Naive thymus-derived CD4-positive, alpha-beta T cell (primary cell): ENCODE data around the gene MRGPRD. TPM values are rescaled to one million over a fixed set of nuclear protein-coding genes. Genes with fewer than 3 reads are reported as not detected.

Source experiments
- ATAC-seq: fragments of 150-1000 bp; cut with Tn5 transposase; 2 replicates; pipeline ENCODE4 v1.10.0; 2021; ENCODE audit warnings: mild to moderate bottlenecking, moderate library complexity
- CTCF ChIA-PET: fragments of 350-600 bp; sonication (Branson Sonifier 250); formaldehyde crosslinking; loops from one replicate; lab custom pipeline; 2021; ENCODE audit warnings: antibody characterized with exemption; lab: Charles Lee
- POLR2A ChIA-PET: fragments of 350-600 bp; sonication (Branson Sonifier 250); formaldehyde crosslinking; loops from one replicate; lab custom pipeline; 2021; ENCODE audit warnings: antibody characterized with exemption, inconsistent platforms; lab: Charles Lee
- DNase-seq, 9 donors: peaks; one replicate each; pipeline versions ENCODE4 v3.0.0 to v3.0.0-alpha.2; 2020 to 2022; ENCODE audit warnings: mixed read lengths in 1 of 9
- H3K27ac ChIP-seq: one replicate; pipeline ENCODE4 v1.7.0; 2013; ENCODE audit warnings: mild to moderate bottlenecking, low read depth, low read length, moderate library complexity
- H3K27me3 ChIP-seq, 2 donors: one replicate each; pipeline ENCODE4 v1.7.0; 2013; ENCODE audit warnings: low read length in 2 of 2, mild to moderate bottlenecking in 2 of 2, moderate library complexity in 2 of 2; ENCODE audit not compliant: control insufficient read depth in 2 of 2, insufficient read depth in 2 of 2
- H3K36me3 ChIP-seq, 3 experiments: 1 replicate in 2 of 3; 2 replicates in 1 of 3; pipeline ENCODE4 v1.7.0; 2013; ENCODE audit warnings: low read length in 3 of 3, mild to moderate bottlenecking in 3 of 3, moderate library complexity in 1 of 3; ENCODE audit not compliant: insufficient read depth in 3 of 3, control insufficient read depth in 2 of 3
- H3K4me1 ChIP-seq, 2 donors: one replicate each; pipeline ENCODE4 v1.7.0; 2013; ENCODE audit warnings: low read length in 2 of 2, mild to moderate bottlenecking in 2 of 2, moderate library complexity in 1 of 2; ENCODE audit not compliant: control insufficient read depth in 2 of 2, insufficient read depth in 2 of 2
- H3K4me3 ChIP-seq: 2 replicates; pipeline ENCODE4 v1.7.0; 2013; ENCODE audit warnings: mild to moderate bottlenecking, low read length
- H3K9me3 ChIP-seq, 3 experiments: 1 replicate in 2 of 3; 2 replicates in 1 of 3; pipeline ENCODE4 v1.7.0; 2013; ENCODE audit warnings: low read length in 3 of 3; ENCODE audit not compliant: control insufficient read depth in 2 of 3
- H3K27ac Mint-ChIP-seq, 9 donors: one replicate each; pipeline ENCODE4 v1.8.0; 2020 to 2022; ENCODE audit warnings: mixed read lengths in 9 of 9, mild to moderate bottlenecking in 8 of 9, moderate library complexity in 5 of 9, inconsistent platforms in 2 of 9
- H3K27me3 Mint-ChIP-seq, 5 donors: one replicate each; pipeline ENCODE4 v1.8.0; 2021 to 2022; ENCODE audit warnings: mixed read lengths in 5 of 5, mild to moderate bottlenecking in 1 of 5
- H3K36me3 Mint-ChIP-seq, 5 donors: one replicate each; pipeline ENCODE4 v1.8.0; 2020 to 2022; ENCODE audit warnings: mixed read lengths in 5 of 5, mild to moderate bottlenecking in 3 of 5, inconsistent platforms in 1 of 5
- H3K4me1 Mint-ChIP-seq, 7 donors: one replicate each; pipeline ENCODE4 v1.8.0; 2020 to 2022; ENCODE audit warnings: mixed read lengths in 7 of 7, mild to moderate bottlenecking in 3 of 7, inconsistent platforms in 1 of 7
- H3K4me3 Mint-ChIP-seq, 10 donors: one replicate each; pipeline ENCODE4 v1.8.0; 2020 to 2022; ENCODE audit warnings: mild to moderate bottlenecking in 10 of 10, mixed read lengths in 10 of 10, moderate library complexity in 6 of 10, inconsistent platforms in 2 of 10
- H3K9me3 Mint-ChIP-seq, 11 donors: one replicate each; pipeline ENCODE4 v1.8.0; 2020 to 2022; ENCODE audit warnings: mixed read lengths in 11 of 11, mild to moderate bottlenecking in 4 of 11, inconsistent platforms in 1 of 11, moderate library complexity in 1 of 11
- intact Hi-C, 2 donors: fragments of 100-400 bp; cut with micrococcal nuclease; formaldehyde crosslinking; loops; one replicate each; pipeline ENCODE4 v1.15.1; 2023
- polyA plus RNA-seq, 2 donors: library from polyadenylated mRNA; unstranded; fragments of 300-500 nt; fragmentation: Illumina TruSeq; gene quantifications; one replicate each; pipeline ENCODE4 v1.2.3, GENCODE V29; 2021
- total RNA-seq, 6 experiments: library from RNA in 5 of 6; stranded (reverse) in 5 of 6; gene quantifications; 1 replicate in 5 of 6; 2 replicates in 1 of 6; pipeline ENCODE4 v1.2.3 and lab custom pipeline; 2021 to 2026

MRGPRD gene
- total and polyA plus RNA-seq, 7 experiments from 2014 or later: 0.25 TPM; not detected in 6

DNA sequence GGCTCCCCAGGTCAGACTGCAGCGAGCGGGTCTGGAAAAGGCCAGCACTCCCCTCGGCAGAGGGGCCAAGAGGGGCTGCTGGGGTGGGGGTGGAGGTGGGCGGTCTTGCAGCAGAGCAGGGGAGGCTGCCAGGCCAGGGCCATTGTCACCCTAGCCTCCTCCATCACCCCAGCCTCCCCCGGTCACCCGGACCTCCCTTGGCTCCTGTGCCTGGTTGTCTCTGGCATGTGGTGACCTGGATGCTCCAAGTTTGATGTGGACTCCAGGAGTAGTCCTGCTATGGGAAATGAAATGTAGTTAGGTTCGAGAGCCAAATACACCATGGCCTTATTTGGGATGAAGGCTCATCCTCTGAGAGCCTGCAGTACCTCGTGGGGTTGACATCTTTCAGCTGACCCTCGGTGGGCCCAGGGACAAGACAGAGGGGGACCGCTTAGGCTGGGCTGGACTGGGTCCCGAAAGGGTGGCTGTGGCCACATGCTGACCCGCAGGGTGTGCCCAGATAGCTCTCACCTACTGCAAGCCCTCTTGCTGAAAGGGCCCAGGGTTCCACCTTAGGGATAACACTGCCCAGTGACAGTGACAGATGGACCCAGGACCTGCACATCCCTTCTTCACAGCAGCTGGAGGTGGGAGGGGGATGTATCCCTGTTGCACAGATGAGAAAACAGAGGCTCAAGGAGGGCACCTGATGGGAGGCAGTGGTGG lies 24.1 kb downstream of the MRGPRD start:
- ATAC-seq: no peak
- no peak overlapping the region for H3K27ac Mint-ChIP-seq

DNA sequence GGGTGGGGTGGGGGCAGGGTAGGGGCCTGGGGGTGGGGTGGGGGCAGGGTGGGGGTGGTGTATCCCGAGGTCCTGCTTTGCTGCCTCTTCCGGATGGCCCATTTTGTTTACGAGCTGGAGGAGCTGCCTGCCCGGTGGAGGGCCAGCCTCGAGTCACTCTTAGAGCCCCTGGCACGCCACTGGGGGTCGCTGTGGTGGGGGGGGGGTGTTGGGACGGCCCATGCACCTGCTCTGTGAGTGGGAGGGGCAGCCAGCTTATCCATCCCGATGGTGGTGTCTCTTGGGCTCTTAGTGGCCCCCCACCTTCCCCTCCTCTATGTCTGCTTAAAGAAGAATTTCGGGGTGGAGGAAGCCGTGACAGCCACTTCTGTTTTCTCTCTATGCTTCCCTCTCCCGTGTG lies 24.6 kb downstream of the MRGPRD start:
- no peaks in the 10 kb centered on the region for H3K36me3 ChIP-seq
- H3K4me3 ChIP-seq: no peak overlapping the region
- H3K27ac Mint-ChIP-seq: no peak overlapping the region
- ATAC-seq (peak; percentile 51), DNase-seq (peak in 1 of 9 donors; percentile 8)
- H3K36me3 Mint-ChIP-seq: no peaks in the 10 kb centered on the region
- H3K27me3 Mint-ChIP-seq: no peaks in the 10 kb centered on the region
- H3K9me3 Mint-ChIP-seq: peaks cover 0 to 5% (median 0%) of the 10 kb centered on the region in 11 donors
- POLR2A ChIA-PET: no interaction called here
- no peak overlapping the region for H3K4me3 Mint-ChIP-seq
- peaks cover 0 to 6% (median 0%) of the 10 kb centered on the region in 7 donors for H3K4me1 Mint-ChIP-seq
- H3K9me3 ChIP-seq: no peaks in the 10 kb centered on the region
- H3K27ac ChIP-seq: no peak overlapping the region
- no peaks in the 10 kb centered on the region for H3K27me3 ChIP-seq
- intact Hi-C loops: loop anchor here in 1 of 2 donors (1.0 kb wide), 1 partner anchor 132 kb away; no protein-coding TSS in a partner anchor
- CTCF ChIA-PET: no interaction called here
- no peaks in the 10 kb centered on the region for H3K4me1 ChIP-seq

More for the DNA sequence above, 24.1 kb downstream of the MRGPRD start:
- no peak overlapping the region for H3K27ac ChIP-seq
- Mint-ChIP-seq H3K27me3 (no peaks in the 10 kb centered on the region), H3K36me3 (no peaks in the 10 kb centered on the region), H3K4me3 (peak overlapping the region in 1 of 10 donors; percentile 28), H3K4me1 (peaks cover 0 to 6% (median under 1%) of the 10 kb centered on the region in 7 donors), H3K9me3 (peaks cover 0 to 5% (median 0%) of the 10 kb centered on the region in 11 donors)
- no peaks in the 10 kb centered on the region for H3K36me3 ChIP-seq
- no peak for DNase-seq
- no peaks in the 10 kb centered on the region for H3K4me1 ChIP-seq
- ChIA-PET CTCF (no interaction called here), POLR2A (no interaction called here)
- H3K9me3 ChIP-seq: no peaks in the 10 kb centered on the region
- intact Hi-C loops: loop anchor here in 1 of 2 donors (1.0 kb wide), 1 partner anchor 132 kb away; no protein-coding TSS in a partner anchor
- no peaks in the 10 kb centered on the region for H3K27me3 ChIP-seq
- H3K4me3 ChIP-seq: no peak overlapping the region

DNA sequence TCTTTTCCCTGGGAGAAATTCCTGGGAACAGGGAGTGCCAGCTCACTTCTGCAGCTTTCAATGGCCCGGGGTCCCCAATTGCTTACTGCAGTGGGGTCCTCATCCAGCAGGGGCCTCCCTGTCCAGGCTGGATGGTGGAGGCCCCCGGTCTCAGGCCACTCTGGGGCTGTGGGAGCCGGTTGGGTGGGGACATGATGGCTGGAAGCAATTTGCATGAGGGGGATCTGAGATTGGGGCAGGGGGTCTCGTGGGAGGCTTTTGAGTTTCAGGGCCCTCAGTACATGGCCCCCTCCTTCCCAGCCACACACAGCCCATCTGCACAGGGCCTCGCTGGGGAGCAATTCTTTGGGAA lies 25.2 kb downstream of the MRGPRD start:
- Mint-ChIP-seq H3K27ac (no peak overlapping the region), H3K27me3 (no peaks in the 10 kb centered on the region), H3K4me3 (no peak overlapping the region), H3K36me3 (no peaks in the 10 kb centered on the region), H3K4me1 (peaks cover 0 to 6% (median 0%) of the 10 kb centered on the region in 7 donors), H3K9me3 (peaks cover 0 to 5% (median 0%) of the 10 kb centered on the region in 11 donors)
- Histone ChIP-seq H3K27ac (no peak overlapping the region), H3K36me3 (no peaks in the 10 kb centered on the region), H3K4me1 (no peaks in the 10 kb centered on the region), H3K4me3 (no peak overlapping the region), H3K9me3 (no peaks in the 10 kb centered on the region), H3K27me3 (no peaks in the 10 kb centered on the region)
- ChIA-PET POLR2A (interaction anchor here (0.6 kb wide), 1 partner anchor 356 kb away, joined by 3 read pairs; no protein-coding TSS in a partner anchor), CTCF (no interaction called here)
- ATAC-seq (peak; percentile 12), DNase-seq (no peak)
- intact Hi-C loops: no loop called here

DNA sequence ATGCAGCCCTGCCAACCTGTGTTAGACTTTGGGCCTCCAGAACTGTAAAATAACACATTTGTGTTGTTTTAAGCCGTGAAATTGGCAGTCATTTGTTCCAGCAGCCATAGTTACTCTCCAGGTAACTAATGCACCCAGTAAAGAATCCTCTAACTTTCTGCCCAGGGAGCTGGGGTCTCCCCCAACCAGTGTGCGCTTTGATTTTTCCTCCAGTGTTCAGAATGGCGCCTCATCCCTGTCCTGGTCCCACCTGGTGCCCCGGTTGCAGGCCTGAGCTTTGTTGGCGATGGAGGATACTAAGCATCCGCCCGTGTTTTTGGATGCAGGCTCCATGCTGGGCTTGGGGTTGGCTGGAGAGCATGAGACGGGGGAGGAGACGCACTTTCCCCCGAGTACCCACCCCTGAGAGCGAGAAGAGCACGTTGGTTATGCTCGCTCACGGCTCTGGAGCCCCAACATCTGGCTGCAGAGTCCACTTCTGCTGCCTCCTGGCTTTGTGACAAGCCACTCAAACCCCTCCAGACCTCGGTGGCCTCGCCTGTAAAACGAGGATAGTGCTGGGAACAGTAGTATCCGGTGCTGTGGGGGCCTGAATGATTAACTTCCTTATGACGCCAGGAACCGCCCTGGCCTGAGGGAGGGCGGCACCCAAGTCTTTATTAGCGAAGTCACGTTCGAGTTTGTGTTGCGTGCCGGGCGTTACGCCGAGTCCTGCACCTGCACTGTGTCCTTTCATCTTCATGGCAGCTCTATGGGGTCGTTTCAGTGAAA lies 25.8 kb downstream of the MRGPRD start:
- H3K36me3 ChIP-seq: no peaks in the 10 kb centered on the region
- Mint-ChIP-seq H3K27me3 (no peaks in the 10 kb centered on the region), H3K4me3 (no peak overlapping the region), H3K27ac (no peak overlapping the region), H3K4me1 (peaks cover 0 to 6% (median 0%) of the 10 kb centered on the region in 7 donors), H3K36me3 (no peaks in the 10 kb centered on the region), H3K9me3 (peaks cover 0 to 5% (median 0%) of the 10 kb centered on the region in 11 donors)
- ChIA-PET CTCF (no interaction called here), POLR2A (interaction anchor here (0.6 kb wide), 1 partner anchor 356 kb away, joined by 3 read pairs; no protein-coding TSS in a partner anchor)
- H3K27ac ChIP-seq: no peak overlapping the region
- H3K4me1 ChIP-seq: no peaks in the 10 kb centered on the region
- DNase-seq (no peak), ATAC-seq (peak; percentile 82)
- intact Hi-C loops: no loop called here
- H3K9me3 ChIP-seq: no peaks in the 10 kb centered on the region
- no peaks in the 10 kb centered on the region for H3K27me3 ChIP-seq
- H3K4me3 ChIP-seq: no peak overlapping the region

DNA sequence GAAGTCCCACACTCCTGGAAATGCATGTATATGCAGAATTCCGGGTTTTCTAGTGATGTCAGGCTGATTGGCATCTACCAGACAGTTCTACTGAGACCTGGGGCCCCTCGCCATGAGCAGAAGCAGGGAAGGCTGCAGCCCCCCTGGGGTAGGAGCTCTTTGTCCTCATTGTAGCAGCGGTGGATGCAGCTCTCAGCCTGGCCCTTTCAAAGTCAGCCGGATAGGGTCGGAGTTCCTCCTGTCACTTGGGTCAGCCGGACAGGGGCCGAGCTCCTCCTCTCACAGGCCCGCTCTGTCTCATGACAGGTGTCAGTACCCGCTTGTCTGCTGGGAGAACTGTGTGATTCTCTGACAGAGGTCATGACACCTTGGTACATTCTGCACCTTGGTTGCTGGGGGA lies 30.0 kb downstream of the MRGPRD start:
- no peak overlapping the region for H3K27ac Mint-ChIP-seq

DNA sequence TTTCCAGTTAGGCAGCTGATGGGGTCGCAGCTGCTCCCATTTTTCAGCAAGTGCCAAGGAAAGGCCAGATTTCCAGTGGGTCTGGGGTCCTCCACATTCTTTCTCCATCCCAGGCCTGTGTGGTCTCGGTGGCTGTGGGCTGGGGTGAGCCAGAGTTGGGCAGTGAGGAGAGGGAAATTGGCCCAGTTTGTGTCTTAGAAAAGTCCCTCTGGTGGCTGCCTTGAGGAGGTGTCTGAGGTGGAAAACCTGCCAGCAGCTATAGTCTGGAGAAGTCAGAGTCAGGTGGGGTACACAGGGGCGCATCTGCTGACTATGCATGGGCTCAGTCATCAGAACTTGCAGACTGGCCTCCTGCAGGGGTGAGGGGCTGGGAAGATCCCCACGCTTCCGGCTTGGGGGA lies 30.5 kb downstream of the MRGPRD start:
- DNase-seq: no peak
- CTCF ChIA-PET: interaction anchor here (0.7 kb wide), 1 partner anchor 403 kb away, joined by 3 read pairs; no protein-coding TSS in a partner anchor
- intact Hi-C loops: no loop called here

More for the DNA sequence above, 30.0 kb downstream of the MRGPRD start:
- no peaks in the 10 kb centered on the region for H3K9me3 Mint-ChIP-seq
- H3K4me1 ChIP-seq: no peaks in the 10 kb centered on the region
- intact Hi-C loops: no loop called here
- ChIA-PET CTCF (no interaction called here), POLR2A (no interaction called here)
- ATAC-seq (no peak), DNase-seq (no peak)
- H3K4me3 ChIP-seq: no peak overlapping the region
- H3K27me3 ChIP-seq: no peaks in the 10 kb centered on the region
- no peaks in the 10 kb centered on the region for H3K9me3 ChIP-seq
- H3K27ac ChIP-seq: no peak overlapping the region
- H3K4me1 Mint-ChIP-seq: peaks cover 0 to 5% (median 0%) of the 10 kb centered on the region in 7 donors
- H3K36me3 Mint-ChIP-seq: no peaks in the 10 kb centered on the region
- no peaks in the 10 kb centered on the region for H3K36me3 ChIP-seq
- H3K27me3 Mint-ChIP-seq: no peaks in the 10 kb centered on the region
- H3K4me3 Mint-ChIP-seq: no peak overlapping the region

More for the DNA sequence above, 30.5 kb downstream of the MRGPRD start:
- Mint-ChIP-seq H3K27ac (no peak overlapping the region), H3K4me1 (peaks cover 0 to 5% (median 0%) of the 10 kb centered on the region in 7 donors), H3K4me3 (no peak overlapping the region), H3K27me3 (no peaks in the 10 kb centered on the region), H3K9me3 (no peaks in the 10 kb centered on the region), H3K36me3 (no peaks in the 10 kb centered on the region)
- Histone ChIP-seq H3K9me3 (no peaks in the 10 kb centered on the region), H3K27ac (no peak overlapping the region), H3K4me3 (no peak overlapping the region), H3K36me3 (no peaks in the 10 kb centered on the region), H3K27me3 (no peaks in the 10 kb centered on the region), H3K4me1 (no peaks in the 10 kb centered on the region)
- POLR2A ChIA-PET: no interaction called here
- ATAC-seq: no peak
